Raji (cell line): Measurements from ENCODE around the gene STYXL2.

Experiments
- POLR2A ChIP-seq: IDR thresholded peaks from 2 replicates; pipeline ENCODE4 v1.6.1; 2011; ENCODE audit warnings: low read depth, low read length, control low read depth; ENCODE audit not compliant: insufficient read depth

STYXL2 gene

DNA sequence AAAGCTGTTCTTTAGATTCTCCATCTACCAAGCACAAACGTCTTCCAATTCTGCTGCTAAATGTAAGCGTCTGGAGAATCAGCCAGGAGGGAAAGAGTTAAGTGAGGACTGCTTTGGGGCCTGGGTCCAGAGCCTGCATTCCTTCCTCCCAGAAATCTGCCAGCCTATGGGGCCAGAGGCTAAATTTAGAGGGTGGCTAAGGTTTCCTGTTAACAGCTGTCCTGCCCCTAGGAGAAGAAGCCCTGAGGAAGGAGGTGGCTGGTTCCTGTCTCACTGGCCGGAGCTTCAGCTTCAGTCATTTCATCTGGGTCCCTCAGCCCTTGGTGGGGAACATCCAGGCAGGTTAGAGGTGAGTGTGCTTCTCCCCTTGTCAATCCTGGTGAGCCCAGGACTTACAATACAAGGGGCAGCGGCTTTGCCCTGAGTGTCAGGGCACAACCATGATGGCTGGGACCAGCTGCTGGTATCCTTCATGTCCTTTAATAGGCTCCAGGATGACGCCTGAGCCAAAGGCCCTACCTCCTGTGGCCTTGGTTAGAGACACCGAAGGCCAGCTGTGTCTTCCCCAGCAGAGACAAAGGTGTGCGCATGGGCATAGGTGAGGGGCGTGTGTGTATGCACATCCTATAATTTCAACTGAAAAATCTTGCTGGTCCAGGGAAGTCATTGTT lies at the start of gene STYXL2:
TSS of gene STYXL2 (plus strand) at position 230 of the 671 bp plus-strand sequence. CDS start 775 bp downstream, outside the sequence.
- TF ChIP-seq POLR2A: no peak

DNA sequence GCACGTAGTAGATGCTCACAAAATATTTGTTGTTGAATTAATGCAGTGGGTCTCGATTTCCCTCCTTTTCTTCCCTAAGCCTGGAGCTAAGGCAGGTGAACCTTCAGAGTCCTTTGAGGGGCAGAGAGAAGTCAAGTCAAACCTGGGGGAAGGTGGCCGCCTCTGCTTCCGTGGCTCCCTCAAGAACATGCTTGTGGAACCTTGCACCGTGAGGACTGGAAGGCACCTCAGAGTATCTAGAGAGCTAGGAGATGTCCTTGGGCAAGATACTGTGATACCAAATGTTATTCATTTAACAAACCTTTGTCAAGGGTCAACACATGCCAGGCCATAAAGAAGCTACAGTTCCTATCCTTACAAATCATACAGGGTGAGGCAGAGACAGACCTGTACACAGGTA lies 42.0 kb upstream of the STYXL2 start:
- TF ChIP-seq POLR2A: no peak

DNA sequence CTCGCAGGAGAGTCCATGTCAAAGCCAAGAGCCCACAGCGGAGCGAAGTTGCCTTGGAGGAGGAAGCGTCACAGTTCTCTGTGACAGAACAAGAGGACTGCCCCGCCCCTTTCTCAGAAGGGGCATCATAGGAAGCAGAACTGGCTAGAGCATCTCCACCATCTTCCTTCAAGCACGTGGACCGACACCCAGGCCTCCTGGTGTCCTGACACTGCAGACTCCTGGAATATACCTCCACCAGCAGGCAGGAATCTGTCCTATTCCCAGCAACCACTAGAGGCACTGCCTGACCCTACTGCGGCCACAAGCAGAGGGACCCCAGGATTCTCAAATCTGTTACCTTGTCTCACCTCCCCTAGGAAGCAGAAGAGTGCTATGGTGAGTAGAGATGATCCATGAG lies 41.5 kb upstream of the STYXL2 start:
- no peak for TF ChIP-seq POLR2A

DNA sequence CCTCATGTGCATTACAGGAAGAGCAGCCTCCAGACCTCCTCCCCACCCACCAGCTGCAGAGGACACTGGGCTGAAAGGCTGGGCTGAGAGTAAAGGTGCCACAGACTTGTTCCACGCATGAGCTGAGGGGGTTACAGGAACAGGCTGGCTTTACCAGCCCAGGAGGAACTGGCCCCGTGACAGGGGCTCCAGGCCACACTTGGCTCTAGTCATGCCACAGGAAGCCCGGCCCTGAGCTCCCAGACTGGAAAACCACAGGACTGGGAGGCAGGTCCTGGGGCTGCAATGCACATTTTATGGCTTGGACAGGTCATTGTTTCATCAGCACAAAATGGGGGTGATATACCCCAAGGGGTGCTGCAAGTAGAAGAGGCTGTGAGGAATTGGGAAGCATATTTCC lies 39.3 kb upstream of the STYXL2 start:
- TF ChIP-seq POLR2A: no peak

DNA sequence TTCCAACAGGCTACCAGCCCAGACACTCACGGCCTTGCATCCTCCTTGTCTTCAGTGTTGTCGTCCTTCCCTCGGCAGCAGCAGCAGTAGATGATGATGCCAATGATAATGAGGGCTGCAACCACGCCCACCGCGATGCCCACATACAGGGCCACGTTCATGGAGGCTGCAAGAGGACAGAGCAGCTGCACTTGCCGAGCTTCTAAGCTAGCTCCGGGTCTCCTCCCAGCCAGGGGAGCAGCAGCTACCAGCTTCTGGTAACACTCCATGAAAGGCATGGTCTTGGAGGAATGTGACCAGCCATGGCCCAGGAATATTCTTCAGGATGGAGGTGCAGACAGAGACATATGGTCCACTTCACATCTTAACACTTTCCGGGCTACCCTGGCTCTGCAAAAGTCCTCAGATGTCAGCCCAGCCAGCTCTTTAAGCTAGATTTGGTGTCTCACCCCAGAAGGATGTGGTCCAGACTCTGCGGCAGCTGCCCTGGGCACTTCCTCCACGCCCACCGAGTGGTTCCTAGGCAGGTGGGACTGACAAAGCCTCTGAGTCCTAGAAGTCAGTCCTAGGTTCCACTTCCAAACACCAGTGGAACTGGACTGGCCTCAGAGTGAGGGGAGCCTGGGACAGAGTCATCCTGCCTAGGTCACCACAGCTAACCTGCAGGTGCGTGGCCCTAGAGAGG lies 38.8 kb upstream of the STYXL2 start:
- TF ChIP-seq POLR2A: no peak

- TF ChIP-seq POLR2A: no peak
These were observed 37.2 kb upstream of the STYXL2 start for GRCh38 chr1:167056529-167057231.

- no peak for TF ChIP-seq POLR2A
These were observed 36.6 kb upstream of the STYXL2 start for GRCh38 chr1:167057241-167057688.

DNA sequence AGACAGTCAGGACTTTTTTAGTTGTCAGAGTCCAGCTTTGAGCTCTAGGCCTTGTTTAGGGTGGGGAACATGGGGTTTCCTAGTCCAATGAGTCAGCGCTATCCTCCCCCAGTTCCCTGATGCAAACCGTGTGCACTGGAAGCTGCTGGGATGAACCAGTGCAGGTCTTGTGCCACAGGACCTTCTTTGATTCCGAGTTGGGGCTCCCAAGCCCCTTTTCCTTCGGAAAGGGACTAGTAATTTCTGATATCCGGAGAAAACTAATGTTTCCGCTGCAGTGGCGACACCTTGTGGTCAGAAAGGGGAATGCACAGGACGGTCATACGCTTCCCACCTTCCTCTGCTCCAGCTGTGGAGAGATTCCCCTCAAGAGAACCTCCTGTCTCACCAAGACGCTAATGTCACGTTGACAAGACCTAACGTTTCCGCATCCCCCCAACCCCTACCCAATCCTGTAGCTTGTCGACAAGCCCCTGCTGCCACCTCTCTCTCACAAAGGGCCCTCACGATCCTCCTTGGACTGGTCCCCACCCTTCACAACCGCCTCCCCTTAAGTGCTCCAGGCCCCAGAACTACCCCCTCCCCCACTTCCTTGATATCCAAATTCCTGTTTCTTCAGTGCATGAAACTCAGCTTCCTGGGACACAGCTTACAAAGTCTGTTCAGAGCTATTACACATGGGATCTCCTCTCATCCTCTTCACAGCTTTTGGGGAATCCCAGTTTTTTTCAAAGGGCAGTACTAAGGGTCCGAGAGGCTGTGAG lies 34.6 kb upstream of the STYXL2 start:
- TF ChIP-seq POLR2A: no peak

GRCh38 chr1:167059809-167060107 lies 34.1 kb upstream of the STYXL2 start:
- TF ChIP-seq POLR2A: no peak

- no peak for TF ChIP-seq POLR2A
These were observed 33.5 kb upstream of the STYXL2 start for GRCh38 chr1:167060141-167061072.

DNA sequence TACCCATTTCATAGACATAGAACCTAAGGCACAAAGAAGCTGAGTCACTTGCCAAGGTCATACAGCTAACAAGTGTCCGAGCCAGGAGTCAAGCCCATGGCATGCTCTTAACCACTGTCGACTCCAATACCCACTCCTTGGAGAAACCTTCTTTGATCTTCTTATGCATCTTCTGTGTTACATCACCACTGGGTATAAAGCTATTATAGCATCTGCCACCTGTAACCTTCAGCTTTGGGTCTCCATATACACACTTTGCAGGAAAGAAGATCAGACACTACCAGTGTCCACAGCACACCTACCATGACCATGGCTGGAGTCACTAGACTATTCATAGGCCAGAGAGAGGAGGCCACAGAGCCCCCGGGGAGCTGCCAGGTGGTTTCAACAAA lies 32.8 kb upstream of the STYXL2 start:
- TF ChIP-seq POLR2A: no peak

GRCh38 chr1:167064621-167065020 lies 29.3 kb upstream of the STYXL2 start:
- TF ChIP-seq POLR2A: no peak

- TF ChIP-seq POLR2A: no peak
These were observed 28.4 kb upstream of the STYXL2 start for GRCh38 chr1:167065471-167065870.

DNA sequence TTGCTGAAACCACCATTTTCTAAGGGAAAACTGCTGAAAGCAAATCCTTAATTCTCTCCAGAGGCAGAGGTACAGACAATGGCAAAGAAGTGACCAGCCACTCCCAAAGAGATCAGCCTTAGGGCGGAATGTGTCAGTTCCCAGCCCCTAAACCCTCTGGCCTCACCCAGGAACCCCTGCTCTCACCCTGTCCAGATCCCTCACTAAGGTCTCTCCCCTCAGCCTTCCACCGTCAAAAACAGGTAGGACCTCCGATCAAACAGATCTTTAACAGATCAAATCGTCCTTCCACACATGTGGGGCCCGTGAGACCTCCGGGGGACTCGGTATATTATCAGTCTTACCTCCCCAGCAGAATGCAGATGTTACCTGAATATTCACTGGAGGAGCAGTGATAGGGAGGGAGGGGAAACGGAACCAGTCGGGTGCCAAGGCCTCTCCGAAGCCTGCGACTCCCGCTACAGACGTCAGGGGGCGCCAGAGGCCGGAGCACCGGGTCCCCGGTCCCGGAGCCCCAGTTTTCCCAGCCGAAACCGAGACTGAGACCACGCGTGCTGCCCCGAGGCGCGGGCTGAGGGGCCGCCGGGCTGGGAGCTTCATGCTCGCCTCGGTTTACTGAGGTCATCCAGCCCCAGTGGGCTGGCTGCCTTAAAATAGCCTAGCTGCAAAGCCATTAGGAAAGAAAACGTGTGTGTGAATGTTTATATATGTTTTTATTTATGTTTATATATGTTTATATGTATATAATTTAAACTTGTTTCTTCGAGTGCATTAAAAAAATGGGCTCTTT lies 27.3 kb upstream of the STYXL2 start:
- no peak for TF ChIP-seq POLR2A
